ENCODE data around the gene C14orf180. TPM values are rescaled to one million over a fixed set of nuclear protein-coding genes. Genes with fewer than 3 reads are reported as not detected.

The C14orf180 gene
- total RNA-seq, 1 experiment from 2014 or later, result not detected

GRCh38 chr14:104585966-104586697 lies 6.6 kb downstream of the C14orf180 start:
- Mint-ChIP-seq H3K4me1 (peaks cover 0 to 9% of the 10 kb centered on the region in 2 experiments; a peak in 3 of 4 replicates), H3K27ac (no peak overlapping the region)

More at GRCh38 chr14:104585966-104586697, 6.6 kb downstream of the C14orf180 start:
- no peak overlapping the region for H3K4me3 Mint-ChIP-seq
- no peaks in the 10 kb centered on the region for H4K20me1 ChIP-seq (ENCODE audit: control insufficient read depth, insufficient read depth, insufficient read length)
- no peak overlapping the region for H4K5ac ChIP-seq (ENCODE audit: insufficient read length, low read depth, low read length)
- no peak overlapping the region for H3K27ac ChIP-seq (ENCODE audit: insufficient read length, low read depth, low read length)
- peaks cover 4% of the 10 kb centered on the region for H3K27me3 Mint-ChIP-seq (ENCODE audit: low read depth)
- H3T11ph ChIP-seq (ENCODE audit: low read length), result no peak overlapping the region
- DNase-seq, result no peak
- no peaks in the 10 kb centered on the region for H3K79me2 ChIP-seq (ENCODE audit: insufficient read depth, low read length)
- H4K8ac ChIP-seq (replicated peaks; ENCODE audit: insufficient read length, low read depth, low read length), result no peak overlapping the region
- H3K4me1 ChIP-seq (ENCODE audit: insufficient read depth, low read length), result no peaks in the 10 kb centered on the region
- no CpG with 5 or more reads among the region's 24 CpGs for WGBS (ENCODE audit: extremely low coverage, insufficient read length, low lambda C conversion rate)
- no peaks in the 10 kb centered on the region; a peak in 1 of 5 replicates for H3K9me3 Mint-ChIP-seq
- no peak for TF ChIP-seq CTCF (conservative IDR thresholded peaks at IDR 0.05)
- H2BK20ac ChIP-seq (ENCODE audit: low read depth, low read length, poor library complexity, severe bottlenecking), result no peak overlapping the region
- no peak overlapping the region for H4K91ac ChIP-seq (ENCODE audit: insufficient read length, low read depth, low read length)
- no peaks in the 10 kb centered on the region for H3K9me3 ChIP-seq (ENCODE audit: control insufficient read depth, low read depth, low read length)
- H3K4me2 ChIP-seq (ENCODE audit: insufficient read depth, insufficient read length, low read length), result no peak overlapping the region
- no peak overlapping the region for H2BK120ac ChIP-seq (ENCODE audit: low read depth, low read length, poor library complexity, severe bottlenecking)
- no peak overlapping the region for H3K18ac ChIP-seq (ENCODE audit: insufficient read length, low read depth, low read length)
- H2BK12ac ChIP-seq (ENCODE audit: insufficient read length, low read depth, low read length), result no peak overlapping the region
- no peak overlapping the region for H2BK15ac ChIP-seq (ENCODE audit: low read depth, low read length)
- no peaks in the 10 kb centered on the region for H3K79me1 ChIP-seq (ENCODE audit: insufficient read depth, low read depth, low read length, poor library complexity, severe bottlenecking)
- no peak overlapping the region for H2AK5ac ChIP-seq (ENCODE audit: insufficient read length, low read length)
- no peaks in the 10 kb centered on the region for H3K23me2 ChIP-seq (ENCODE audit: insufficient read length, low read depth, low read length, poor library complexity, severe bottlenecking)
- no peak overlapping the region for H3K56ac ChIP-seq (ENCODE audit: insufficient read length, low read depth, low read length)
- no peak overlapping the region for H3K4ac ChIP-seq (ENCODE audit: low read depth, low read length)
- H3K23ac ChIP-seq (ENCODE audit: insufficient read length, low read depth, low read length), result no peak overlapping the region
- no peak overlapping the region; the same call in 1 of the 2 replicates for H3K14ac ChIP-seq (ENCODE audit: insufficient read depth, low read length)
- no peaks in the 10 kb centered on the region for H3K27me3 ChIP-seq (ENCODE audit: insufficient read depth, low read length)
- H2BK5ac ChIP-seq (ENCODE audit: insufficient read length, low read length), result no peak overlapping the region
- H3K9ac ChIP-seq (ENCODE audit: extremely low read depth, insufficient read length, low read length), result no peak overlapping the region
- no peaks in the 10 kb centered on the region for H3K36me3 Mint-ChIP-seq (ENCODE audit: insufficient read depth in 1 of 3, low read depth in 3 of 3)
- no peak overlapping the region for H2AFZ ChIP-seq (ENCODE audit: low read length)

Measured in H9 (cell line).